Mucosa of rectum (tissue), 2 donors: Measurements from ENCODE around the gene ARSI.

Experiments
- H3K27ac ChIP-seq, 2 donors: one replicate each; pipeline ENCODE4 v1.7.0; 2013; ENCODE audit warnings: inconsistent platforms in 2 of 2, low read depth in 2 of 2, low read length in 2 of 2
- H3K27me3 ChIP-seq, 2 donors: one replicate each; pipeline ENCODE4 v1.7.0; 2013; ENCODE audit warnings: low read length in 2 of 2; ENCODE audit not compliant: control insufficient read depth in 2 of 2, insufficient read depth in 2 of 2
- H3K36me3 ChIP-seq, 2 donors: one replicate each; pipeline ENCODE4 v1.7.0; 2013; ENCODE audit warnings: low read length in 2 of 2; ENCODE audit not compliant: control insufficient read depth in 2 of 2, insufficient read depth in 2 of 2
- H3K4me1 ChIP-seq, 2 donors: one replicate each; pipeline ENCODE4 v1.7.0; 2013; ENCODE audit warnings: low read length in 2 of 2, mild to moderate bottlenecking in 1 of 2; ENCODE audit not compliant: control insufficient read depth in 2 of 2, insufficient read depth in 2 of 2
- H3K4me3 ChIP-seq, 2 donors: one replicate each; pipeline ENCODE4 v1.7.0; 2013; ENCODE audit warnings: low read length in 2 of 2
- H3K9ac ChIP-seq, 2 donors: one replicate each; pipeline ENCODE4 v1.7.0; 2013; ENCODE audit warnings: low read length in 2 of 2, low read depth in 1 of 2, mild to moderate bottlenecking in 1 of 2
- H3K9me3 ChIP-seq, 2 donors: one replicate each; pipeline ENCODE4 v1.7.0; 2013; ENCODE audit warnings: low read length in 2 of 2; ENCODE audit not compliant: control insufficient read depth in 2 of 2
- donor health status: healthy.
- donor health status: Normal muscosa, but diverticular disease.

Gene ARSI

DNA sequence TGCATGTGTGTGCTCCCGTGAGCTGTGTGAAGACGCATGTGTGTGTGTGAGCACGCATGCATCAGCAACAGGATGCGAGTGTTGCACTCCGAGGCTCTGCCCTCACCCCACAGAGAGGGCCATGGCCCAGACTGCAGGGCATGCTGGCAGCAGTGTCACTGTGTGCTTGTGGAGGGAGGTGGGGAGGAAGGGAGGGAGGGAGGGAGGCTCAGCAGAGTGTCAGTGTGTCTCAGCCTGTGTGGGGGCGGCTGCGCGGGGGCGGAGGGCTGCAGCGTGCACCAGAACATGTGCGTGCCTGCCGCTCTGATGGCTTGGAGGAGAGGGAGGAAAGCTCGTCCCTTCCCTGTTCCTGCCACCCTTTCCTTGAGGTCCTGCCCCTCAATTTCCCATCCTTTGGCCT, 18.4 kb downstream of the ARSI start:
- Histone ChIP-seq H3K27ac (no peak overlapping the region), H3K4me3 (no peak overlapping the region), H3K9ac (no peak overlapping the region)

DNA sequence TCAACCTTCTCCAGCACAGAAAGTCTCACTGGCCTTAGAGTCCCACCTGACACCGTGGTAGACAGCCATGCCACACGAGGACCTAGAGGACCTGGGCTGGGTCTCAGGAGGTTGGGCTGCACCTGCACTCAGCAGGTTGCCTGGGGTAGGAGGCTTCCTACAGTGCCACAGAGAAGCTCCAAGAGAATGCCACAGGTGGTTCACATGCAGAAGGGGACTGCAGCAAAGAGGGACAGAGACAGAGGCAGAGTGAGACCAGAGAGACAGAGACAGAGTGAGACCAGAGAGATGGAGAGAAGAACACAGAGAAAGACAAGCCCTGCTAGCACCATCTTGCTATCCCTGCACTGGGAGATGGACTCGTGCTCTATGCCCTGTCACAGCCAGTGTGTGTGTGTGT, 18.8 kb downstream of the ARSI start:
- no peak overlapping the region for H3K9ac ChIP-seq
- no peaks in the 10 kb centered on the region for H3K4me1 ChIP-seq
- no peaks in the 10 kb centered on the region for H3K9me3 ChIP-seq
- H3K36me3 ChIP-seq: no peaks in the 10 kb centered on the region
- H3K27me3 ChIP-seq: peaks cover 0 to 3% of the 10 kb centered on the region in 2 donors
- H3K4me3 ChIP-seq: no peak overlapping the region
- no peak overlapping the region for H3K27ac ChIP-seq

More for the DNA sequence above, 18.4 kb downstream of the ARSI start:
- Histone ChIP-seq H3K27me3 (peaks cover 0 to 3% of the 10 kb centered on the region in 2 donors), H3K4me1 (no peaks in the 10 kb centered on the region), H3K36me3 (no peaks in the 10 kb centered on the region), H3K9me3 (no peaks in the 10 kb centered on the region)

DNA sequence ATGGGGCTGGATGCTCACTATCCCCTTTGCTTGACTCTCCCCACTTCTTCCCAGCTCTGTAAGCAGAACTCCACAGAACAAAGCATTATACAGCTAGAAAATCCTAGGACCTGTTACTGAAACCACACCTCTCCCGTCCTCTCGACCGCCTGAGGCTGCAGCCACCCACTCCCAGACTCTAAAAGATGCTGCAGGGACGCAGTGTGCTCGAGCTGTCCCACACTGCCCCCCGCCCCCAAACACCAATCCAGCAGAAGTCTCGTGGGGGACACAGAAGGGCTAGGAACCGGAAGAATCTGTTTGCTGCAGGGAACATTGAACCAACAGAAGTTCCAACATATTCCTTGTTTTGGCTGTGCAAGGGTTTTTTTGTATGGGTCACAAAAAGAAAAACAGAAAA, 20.7 kb downstream of the ARSI start:
- no peak overlapping the region for H3K9ac ChIP-seq
- H3K9me3 ChIP-seq: no peaks in the 10 kb centered on the region
- no peak overlapping the region for H3K4me3 ChIP-seq
- H3K36me3 ChIP-seq: no peaks in the 10 kb centered on the region
- no peak overlapping the region for H3K27ac ChIP-seq
- H3K4me1 ChIP-seq: no peaks in the 10 kb centered on the region
- peaks cover 0 to 3% of the 10 kb centered on the region in 2 donors for H3K27me3 ChIP-seq

DNA sequence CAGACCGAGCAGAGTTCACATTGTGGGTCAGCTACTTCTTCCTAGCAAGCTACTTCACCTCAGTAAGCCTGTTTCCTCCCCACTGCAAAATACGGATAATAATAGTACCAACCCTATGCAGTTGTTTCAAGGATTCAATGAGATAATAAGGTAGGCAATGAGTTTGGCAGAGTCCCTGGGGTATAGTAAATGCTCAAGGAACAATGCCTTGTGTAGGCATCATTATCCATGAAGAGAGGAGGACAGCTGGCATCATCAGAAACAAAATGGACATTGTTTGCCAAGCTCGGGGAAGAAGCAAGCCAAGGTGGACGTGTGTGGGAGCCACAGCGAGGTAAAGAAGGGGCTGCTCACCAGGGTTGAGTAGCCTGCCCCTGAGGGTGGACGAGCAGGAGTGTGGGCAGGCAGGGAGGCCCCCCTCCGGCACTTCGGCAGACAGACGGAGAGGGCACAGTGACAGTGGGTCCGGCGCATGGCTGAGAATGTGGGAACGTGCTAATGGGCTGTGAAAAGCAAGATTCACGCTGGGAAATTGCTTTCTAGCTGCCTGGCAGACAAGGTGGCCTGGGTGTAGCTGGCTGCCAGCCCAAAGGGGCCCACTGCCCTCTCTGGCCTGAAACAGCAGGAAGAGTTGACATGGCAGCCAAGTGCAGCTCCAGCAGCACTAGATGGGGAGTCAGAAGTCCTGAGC, 23.2 kb downstream of the ARSI start:
- Histone ChIP-seq H3K27me3 (peaks cover 0 to 3% of the 10 kb centered on the region in 2 donors), H3K27ac (no peak overlapping the region), H3K4me1 (no peaks in the 10 kb centered on the region), H3K9ac (no peak overlapping the region), H3K9me3 (no peaks in the 10 kb centered on the region), H3K36me3 (no peaks in the 10 kb centered on the region), H3K4me3 (no peak overlapping the region)

DNA sequence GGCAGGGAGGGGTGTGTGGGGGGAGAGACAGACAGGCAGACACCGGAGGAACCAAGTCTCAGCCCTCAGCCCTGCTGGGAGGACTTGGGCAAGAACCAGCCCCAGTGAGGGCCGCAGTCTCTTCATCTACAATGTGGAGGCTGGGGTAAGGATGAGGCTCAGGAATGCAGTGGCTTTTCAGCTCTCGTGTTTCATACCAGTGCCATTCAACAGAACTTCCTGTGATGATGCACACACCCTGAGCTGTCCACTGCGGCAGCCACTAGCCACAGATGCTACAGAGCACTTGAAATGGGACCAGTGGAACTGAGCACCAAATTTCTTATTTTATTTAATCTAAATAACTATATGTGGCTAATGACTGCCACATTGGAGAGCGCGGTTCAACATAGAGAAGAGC, 23.8 kb downstream of the ARSI start:
- no peak overlapping the region for H3K4me3 ChIP-seq
- no peaks in the 10 kb centered on the region for H3K9me3 ChIP-seq
- no peak overlapping the region for H3K9ac ChIP-seq
- no peaks in the 10 kb centered on the region for H3K4me1 ChIP-seq
- no peak overlapping the region for H3K27ac ChIP-seq
- H3K27me3 ChIP-seq: peaks cover 0 to 3% of the 10 kb centered on the region in 2 donors
- no peaks in the 10 kb centered on the region for H3K36me3 ChIP-seq

DNA sequence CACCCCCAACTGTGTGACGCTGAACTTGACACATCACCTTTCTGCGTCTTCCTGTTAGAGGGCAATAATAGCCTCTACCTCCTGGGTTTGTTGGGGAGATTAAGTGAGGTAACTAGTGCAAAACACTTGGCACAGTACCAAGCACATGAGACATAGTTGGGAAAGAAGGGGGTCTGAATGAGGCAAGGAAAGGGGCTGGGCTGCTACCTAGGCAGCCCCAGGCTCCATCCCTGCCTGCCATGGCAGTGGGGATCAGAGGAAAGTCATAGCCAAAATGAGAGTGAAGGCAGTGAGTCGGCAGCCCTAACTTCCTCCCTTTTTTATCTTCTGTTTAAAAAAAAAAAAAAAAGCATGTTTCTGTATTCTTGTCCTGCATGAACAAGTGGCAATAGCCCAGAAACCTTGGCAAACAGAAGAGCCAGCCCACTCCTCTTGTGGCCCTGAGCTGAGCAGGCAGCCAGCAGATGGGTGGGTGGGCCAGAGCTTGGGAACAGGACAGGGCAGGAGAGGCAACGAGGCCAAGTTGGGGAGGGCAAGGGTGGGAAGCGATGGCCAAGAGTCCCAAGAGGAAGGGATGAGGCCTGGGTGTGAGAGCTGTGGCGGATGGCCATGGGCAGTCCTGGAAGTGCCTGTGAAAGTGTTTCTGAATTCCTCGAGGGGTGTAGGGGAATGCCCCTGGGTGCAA, 24.5 kb downstream of the ARSI start:
- no peak overlapping the region for H3K9ac ChIP-seq
- H3K4me3 ChIP-seq: no peak overlapping the region
- H3K36me3 ChIP-seq: no peaks in the 10 kb centered on the region
- peaks cover 0 to 3% of the 10 kb centered on the region in 2 donors for H3K27me3 ChIP-seq
- no peaks in the 10 kb centered on the region for H3K9me3 ChIP-seq
- no peak overlapping the region for H3K27ac ChIP-seq
- no peaks in the 10 kb centered on the region for H3K4me1 ChIP-seq

DNA sequence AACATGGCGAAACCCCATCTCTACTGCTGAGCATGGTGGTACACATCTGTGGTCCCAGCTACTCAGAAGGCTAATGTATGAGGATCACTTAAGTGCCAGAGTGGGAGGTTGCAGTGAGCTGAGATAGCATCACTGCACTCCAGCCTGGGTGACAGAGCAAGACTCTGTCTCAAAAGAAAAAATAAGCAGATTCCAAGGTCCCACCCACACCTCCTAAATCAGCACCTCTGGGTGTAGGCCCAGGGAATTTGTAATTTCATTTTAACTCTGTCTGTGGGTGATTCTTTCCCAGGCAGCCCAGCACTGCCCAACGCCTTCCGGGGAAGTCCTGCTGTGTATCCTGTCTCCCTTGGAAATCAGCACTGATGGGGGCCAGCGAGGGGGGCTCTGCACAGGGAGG, 25.7 kb downstream of the ARSI start:
- Histone ChIP-seq H3K9ac (no peak overlapping the region), H3K27me3 (peaks cover 0 to 3% of the 10 kb centered on the region in 2 donors), H3K4me3 (no peak overlapping the region), H3K36me3 (no peaks in the 10 kb centered on the region), H3K9me3 (no peaks in the 10 kb centered on the region), H3K27ac (no peak overlapping the region), H3K4me1 (no peaks in the 10 kb centered on the region)

DNA sequence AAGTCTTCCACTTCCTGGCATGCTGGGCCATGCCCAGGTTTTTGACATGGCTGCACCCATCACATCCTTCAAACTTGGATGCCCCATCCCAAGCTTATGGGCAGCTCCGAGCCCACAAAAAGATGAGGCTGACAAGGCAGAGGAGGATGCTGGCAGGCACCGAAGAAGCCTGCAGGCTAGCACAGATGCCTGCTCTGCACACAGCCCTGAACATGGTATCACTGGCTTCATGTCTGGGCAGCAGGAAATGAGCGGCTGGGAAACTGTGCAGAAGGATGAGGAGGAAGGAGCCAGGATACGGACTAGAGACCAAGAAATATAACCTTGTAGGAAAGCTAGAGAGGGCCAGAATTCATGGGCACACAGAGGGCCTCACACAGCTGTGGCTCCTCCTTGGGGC, 27.9 kb downstream of the ARSI start:
- no peaks in the 10 kb centered on the region for H3K36me3 ChIP-seq
- H3K27me3 ChIP-seq: peaks cover 0 to 2% of the 10 kb centered on the region in 2 donors
- no peak overlapping the region for H3K4me3 ChIP-seq
- no peaks in the 10 kb centered on the region for H3K4me1 ChIP-seq
- no peaks in the 10 kb centered on the region for H3K9me3 ChIP-seq
- H3K27ac ChIP-seq: no peak overlapping the region
- H3K9ac ChIP-seq: no peak overlapping the region

DNA sequence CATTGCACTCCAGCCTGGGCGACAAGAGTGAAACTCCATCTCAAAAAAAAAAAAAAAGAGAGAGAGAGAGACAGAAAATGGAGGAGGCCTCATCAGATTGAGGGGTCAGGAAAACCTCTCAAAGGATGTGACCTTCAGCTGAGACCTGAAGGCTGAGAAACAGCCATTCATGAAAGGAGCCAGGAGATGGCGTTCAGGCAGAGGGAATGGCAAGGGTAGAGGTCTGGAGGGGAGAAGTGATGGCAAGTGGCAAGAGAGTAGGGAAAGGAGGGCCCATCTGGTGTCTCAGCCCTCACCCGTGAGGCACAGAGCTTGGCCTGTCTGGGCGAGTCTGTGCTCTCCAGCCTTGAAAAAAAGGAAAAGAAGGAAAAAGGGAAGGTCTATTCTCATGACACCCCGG, 30.2 kb downstream of the ARSI start:
- H3K9ac ChIP-seq: no peak overlapping the region
- no peaks in the 10 kb centered on the region for H3K27me3 ChIP-seq
- H3K4me3 ChIP-seq: no peak overlapping the region
- H3K4me1 ChIP-seq: no peaks in the 10 kb centered on the region
- H3K9me3 ChIP-seq: no peaks in the 10 kb centered on the region
- no peaks in the 10 kb centered on the region for H3K36me3 ChIP-seq
- H3K27ac ChIP-seq: no peak overlapping the region

DNA sequence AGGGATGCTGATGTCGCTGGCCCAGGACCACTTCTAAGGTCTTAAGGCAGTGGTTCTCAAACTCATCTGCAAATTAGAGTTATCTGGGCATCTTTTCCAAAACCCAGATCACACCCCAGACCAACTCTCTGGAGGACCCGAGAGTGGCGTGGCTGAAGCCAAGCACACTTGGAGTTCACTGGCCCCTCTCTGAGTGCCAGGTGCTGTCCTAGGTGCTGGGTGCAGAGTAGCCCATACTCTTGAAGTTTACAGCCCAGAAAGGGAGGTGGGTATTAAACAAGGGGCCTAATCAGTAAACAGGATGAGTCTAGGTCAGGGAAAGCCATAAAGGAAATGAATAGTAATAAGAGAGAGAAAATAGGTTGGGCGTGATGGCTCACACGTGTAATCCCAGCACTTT, 30.8 kb downstream of the ARSI start:
- Histone ChIP-seq H3K27ac (no peak overlapping the region), H3K4me1 (no peaks in the 10 kb centered on the region), H3K9me3 (no peaks in the 10 kb centered on the region), H3K9ac (no peak overlapping the region), H3K36me3 (no peaks in the 10 kb centered on the region), H3K4me3 (no peak overlapping the region), H3K27me3 (no peaks in the 10 kb centered on the region)
